ENCODE data around the gene PTP4A1.

Gene PTP4A1

GRCh38 chr6:63576147-63576772, 4.0 kb downstream of the PTP4A1 start:
- no peak overlapping the region for H3K27ac ChIP-seq
- TF ChIP-seq CTCF (conservative IDR thresholded peaks at IDR 0.05; ENCODE audit: low read depth), result no peak
- POLR2A ChIA-PET (ENCODE audit: low non-redundant PET), result interaction anchor here (0.6 kb wide), 1 partner anchor 1934 kb away, joined by 8 read pairs; no protein-coding TSS in a partner anchor
- DNase-seq (ENCODE audit: low spot score), result no peak
- CTCF ChIA-PET, result no interaction called here

GRCh38 chr6:63576985-63577712, 4.9 kb downstream of the PTP4A1 start:
- CTCF ChIA-PET, result no interaction called here
- no peak for DNase-seq (ENCODE audit: low spot score)
- no peak for TF ChIP-seq CTCF (conservative IDR thresholded peaks at IDR 0.05; ENCODE audit: low read depth)
- no peak overlapping the region for H3K27ac ChIP-seq
- POLR2A ChIA-PET (ENCODE audit: low non-redundant PET), result no interaction called here

- ChIA-PET POLR2A (ENCODE audit: low non-redundant PET) (no interaction called here), CTCF (no interaction called here)
- no peak for TF ChIP-seq CTCF (conservative IDR thresholded peaks at IDR 0.05; ENCODE audit: low read depth)
- H3K27ac ChIP-seq, result no peak overlapping the region
- no peak for DNase-seq (ENCODE audit: low spot score)
Measured at GRCh38 chr6:63578757-63579156, 6.5 kb downstream of the PTP4A1 start.

- DNase-seq (ENCODE audit: low spot score), result no peak
- no peak for TF ChIP-seq CTCF (conservative IDR thresholded peaks at IDR 0.05; ENCODE audit: low read depth)
- no peak overlapping the region for H3K27ac ChIP-seq
- ChIA-PET CTCF (interaction anchor here (0.7 kb wide), 1 partner anchor 18 kb away, joined by 9 read pairs; no protein-coding TSS in a partner anchor), POLR2A (ENCODE audit: low non-redundant PET) (no interaction called here)
Measured at GRCh38 chr6:63579937-63580703, 7.8 kb downstream of the PTP4A1 start.

- no peak for TF ChIP-seq CTCF (conservative IDR thresholded peaks at IDR 0.05; ENCODE audit: low read depth)
- no peak overlapping the region for H3K27ac ChIP-seq
- POLR2A ChIA-PET (ENCODE audit: low non-redundant PET), result no interaction called here
- no peak for DNase-seq (ENCODE audit: low spot score)
- CTCF ChIA-PET, result no interaction called here
Measured at GRCh38 chr6:63580704-63580961, 8.4 kb downstream of the PTP4A1 start.

- no peak for DNase-seq (ENCODE audit: low spot score)
- no peak overlapping the region for H3K27ac ChIP-seq
- ChIA-PET CTCF (interaction anchor here (0.5 kb wide), 1 partner anchor 35 kb away, joined by 3 read pairs; no protein-coding TSS in a partner anchor), POLR2A (ENCODE audit: low non-redundant PET) (no interaction called here)
- no peak for TF ChIP-seq CTCF (conservative IDR thresholded peaks at IDR 0.05; ENCODE audit: low read depth)
Measured at GRCh38 chr6:63581355-63582013, 9.2 kb downstream of the PTP4A1 start.

Data from RWPE1 (cell line).